ENCODE data around the gene COL5A1.
"Not testable (repeated sequence)": the region's sequence is repeated elsewhere in the genome, so short reads cannot be mapped to it uniquely, and the experiment has no call there.

COL5A1 gene

DNA sequence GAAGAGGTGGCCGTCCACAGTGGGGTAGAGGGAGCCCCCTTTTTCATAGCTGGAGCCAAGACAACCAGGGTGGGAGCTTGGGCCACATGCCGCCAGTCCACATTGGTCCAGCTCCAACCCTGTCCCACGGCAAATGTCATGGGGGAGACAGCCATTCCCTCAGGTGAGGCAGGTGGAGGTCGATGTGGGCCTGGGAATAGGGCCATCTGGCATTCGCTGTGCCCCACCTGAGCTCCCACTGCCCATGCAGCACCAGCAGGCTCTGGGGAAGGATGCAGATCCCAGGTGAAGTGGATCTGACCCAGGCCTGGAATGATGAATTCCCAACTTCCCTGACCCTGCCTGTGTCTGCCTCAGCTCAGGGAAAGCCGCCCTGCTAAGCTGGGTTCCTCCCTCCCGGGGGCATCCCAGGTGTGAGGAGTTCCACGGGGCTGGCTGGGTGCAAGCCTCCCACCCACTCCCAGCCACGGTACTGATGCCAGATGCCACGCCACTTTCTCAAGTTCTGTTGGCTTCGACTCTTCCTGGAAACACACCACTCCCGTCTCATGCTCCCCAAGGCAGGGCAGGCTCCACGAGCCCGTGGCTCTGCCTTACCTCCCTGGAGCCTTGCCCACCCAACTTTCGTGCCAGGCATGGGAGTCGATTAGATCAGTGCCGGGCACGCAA lies 213.8 kb downstream of the COL5A1 start:
- H3K9ac ChIP-seq (ENCODE audit: low read depth, low read length): no peak overlapping the region
- no peaks in the 10 kb centered on the region for H3K36me3 ChIP-seq (ENCODE audit: insufficient read depth, low read length)
- H3K4me2 ChIP-seq (ENCODE audit: low read length): no peak overlapping the region
- H3K4me3 ChIP-seq (ENCODE audit: low read length): no peak overlapping the region
- H3K27me3 ChIP-seq (ENCODE audit: control insufficient read depth, insufficient read depth, low read length): no peaks in the 10 kb centered on the region
- H3K4me1 ChIP-seq (ENCODE audit: control insufficient read depth, insufficient read depth, low read length): no peaks in the 10 kb centered on the region
- peaks cover 3% of the 10 kb centered on the region for H3K9me3 ChIP-seq (replicated peaks; ENCODE audit: low read length)

DNA sequence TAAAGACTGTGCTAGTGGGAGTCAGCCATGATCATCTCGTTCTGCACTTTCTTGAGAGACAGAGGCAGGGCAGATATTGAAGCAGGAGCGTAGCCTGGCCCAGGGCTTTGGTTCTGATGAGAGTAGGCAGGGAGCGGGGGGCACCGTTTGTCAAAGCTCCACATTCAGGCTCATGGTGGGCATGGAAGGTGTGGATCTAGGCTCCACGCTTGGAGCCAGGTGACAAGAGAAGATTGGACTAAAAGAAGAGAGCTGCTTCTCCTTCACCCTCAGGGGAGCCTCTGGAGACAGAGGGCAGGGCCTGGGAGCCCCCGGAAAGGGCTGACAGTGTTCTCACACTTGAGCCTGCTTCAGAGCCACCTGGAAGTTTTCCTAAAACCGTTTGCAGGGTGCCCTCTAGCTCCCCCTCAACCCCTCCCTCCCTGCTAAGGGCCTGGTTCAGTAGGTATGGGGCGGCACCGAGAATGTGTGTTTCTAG lies 214.3 kb downstream of the COL5A1 start:
- no peak overlapping the region for H3K4me3 ChIP-seq (ENCODE audit: low read length)
- no peak overlapping the region for H3K4me2 ChIP-seq (ENCODE audit: low read length)
- H3K4me1 ChIP-seq (ENCODE audit: control insufficient read depth, insufficient read depth, low read length): no peaks in the 10 kb centered on the region
- H3K36me3 ChIP-seq (ENCODE audit: insufficient read depth, low read length): no peaks in the 10 kb centered on the region
- H3K9me3 ChIP-seq (replicated peaks; ENCODE audit: low read length): no peaks in the 10 kb centered on the region
- H3K27me3 ChIP-seq (ENCODE audit: control insufficient read depth, insufficient read depth, low read length): no peaks in the 10 kb centered on the region
- no peak overlapping the region for H3K9ac ChIP-seq (ENCODE audit: low read depth, low read length)

DNA sequence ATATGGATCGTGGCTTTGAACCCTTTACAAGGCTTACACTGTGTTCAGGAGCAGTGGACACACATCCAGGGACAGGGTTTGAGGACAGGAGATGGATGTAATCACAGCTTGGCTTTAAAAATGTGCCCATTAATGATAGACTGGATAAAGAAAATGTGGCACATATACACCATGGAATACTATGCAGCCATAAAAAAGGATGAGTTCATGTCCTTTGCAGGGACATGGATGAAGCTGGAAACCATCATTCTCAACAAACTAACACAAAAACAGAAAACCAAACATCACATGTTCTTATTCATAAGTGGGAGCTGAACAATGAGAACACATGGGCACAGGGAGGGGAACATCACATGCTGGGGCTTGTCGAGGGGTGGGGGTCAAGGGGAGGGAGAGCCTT lies 215.8 kb downstream of the COL5A1 start:
- H3K9me3 ChIP-seq (replicated peaks; ENCODE audit: low read length): not testable (repeated sequence)

DNA sequence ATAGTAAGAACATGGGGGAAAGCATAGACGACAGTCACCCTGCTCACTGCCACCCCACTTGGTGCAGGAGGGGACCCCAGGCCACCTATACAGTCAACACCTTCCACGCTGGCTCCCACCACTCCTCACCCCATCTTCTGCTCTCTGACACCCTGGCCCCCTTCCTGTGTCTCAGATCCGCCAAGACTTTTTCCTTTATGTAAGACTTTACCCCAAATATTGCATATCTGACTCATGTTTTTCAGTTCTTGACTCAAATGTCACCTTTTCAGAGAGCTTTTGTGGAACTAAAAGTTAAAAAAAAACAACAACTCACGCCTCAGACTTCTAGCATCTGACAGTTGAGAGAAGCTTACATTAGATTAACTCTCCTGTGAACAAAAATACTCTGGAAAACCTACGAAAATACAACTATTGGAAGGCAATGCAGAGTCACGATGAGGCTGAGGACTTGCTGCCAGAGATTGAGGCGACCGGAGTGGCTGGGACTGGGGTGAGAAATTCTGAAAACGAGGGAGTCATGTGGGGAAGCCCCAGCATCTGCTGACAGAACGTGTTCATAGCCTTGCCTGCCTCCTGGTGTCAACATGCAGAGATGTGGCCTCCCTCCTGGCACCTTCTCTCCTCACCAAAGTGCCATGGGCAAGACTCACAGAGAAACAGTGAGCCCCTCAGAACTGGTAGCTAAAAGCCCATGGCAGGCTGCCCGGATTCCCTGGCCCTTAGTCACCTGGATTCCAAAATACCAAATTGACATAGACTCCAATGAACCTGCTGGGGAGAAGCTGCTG lies 216.6 kb downstream of the COL5A1 start:
- Histone ChIP-seq H3K9ac (ENCODE audit: low read depth, low read length) (no peak overlapping the region), H3K4me2 (ENCODE audit: low read length) (no peak overlapping the region), H3K4me3 (ENCODE audit: low read length) (no peak overlapping the region), H3K36me3 (ENCODE audit: insufficient read depth, low read length) (no peaks in the 10 kb centered on the region), H3K9me3 (replicated peaks; ENCODE audit: low read length) (no peaks in the 10 kb centered on the region), H3K27me3 (ENCODE audit: control insufficient read depth, insufficient read depth, low read length) (no peaks in the 10 kb centered on the region), H3K4me1 (ENCODE audit: control insufficient read depth, insufficient read depth, low read length) (no peaks in the 10 kb centered on the region)

More for the DNA sequence above, 215.8 kb downstream of the COL5A1 start:
- not testable (repeated sequence) for H3K4me2 ChIP-seq (ENCODE audit: low read length); H3K4me1 ChIP-seq (ENCODE audit: control insufficient read depth, insufficient read depth, low read length); H3K9ac ChIP-seq (ENCODE audit: low read depth, low read length); H3K36me3 ChIP-seq (ENCODE audit: insufficient read depth, low read length); H3K4me3 ChIP-seq (ENCODE audit: low read length); H3K27me3 ChIP-seq (ENCODE audit: control insufficient read depth, insufficient read depth, low read length)

DNA sequence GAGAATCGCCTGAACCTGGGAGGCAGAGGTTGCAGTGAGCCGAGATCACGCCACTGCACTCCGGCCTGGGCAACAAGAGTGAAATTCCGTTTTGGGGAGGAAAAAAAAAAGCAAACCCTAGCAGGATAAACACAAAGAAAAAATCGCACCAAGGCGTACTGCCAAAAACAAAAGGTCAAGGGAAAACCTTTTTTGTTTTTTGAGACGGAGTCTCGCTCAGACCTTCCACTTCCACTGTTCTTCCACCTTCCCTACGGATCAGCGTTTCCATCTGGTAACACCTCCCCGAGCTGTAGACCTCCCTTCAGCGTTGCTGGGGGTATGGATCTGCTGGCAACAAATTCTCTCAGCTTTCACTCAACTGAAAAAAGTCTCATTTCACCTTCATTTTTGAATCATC lies 218.9 kb downstream of the COL5A1 start:
- no peaks in the 10 kb centered on the region for H3K9me3 ChIP-seq (replicated peaks; ENCODE audit: low read length)
- no peak overlapping the region for H3K9ac ChIP-seq (ENCODE audit: low read depth, low read length)
- no peaks in the 10 kb centered on the region for H3K27me3 ChIP-seq (ENCODE audit: control insufficient read depth, insufficient read depth, low read length)
- no peaks in the 10 kb centered on the region for H3K4me1 ChIP-seq (ENCODE audit: control insufficient read depth, insufficient read depth, low read length)
- no peak overlapping the region for H3K4me2 ChIP-seq (ENCODE audit: low read length)
- no peak overlapping the region for H3K4me3 ChIP-seq (ENCODE audit: low read length)
- no peaks in the 10 kb centered on the region for H3K36me3 ChIP-seq (ENCODE audit: insufficient read depth, low read length)

DNA sequence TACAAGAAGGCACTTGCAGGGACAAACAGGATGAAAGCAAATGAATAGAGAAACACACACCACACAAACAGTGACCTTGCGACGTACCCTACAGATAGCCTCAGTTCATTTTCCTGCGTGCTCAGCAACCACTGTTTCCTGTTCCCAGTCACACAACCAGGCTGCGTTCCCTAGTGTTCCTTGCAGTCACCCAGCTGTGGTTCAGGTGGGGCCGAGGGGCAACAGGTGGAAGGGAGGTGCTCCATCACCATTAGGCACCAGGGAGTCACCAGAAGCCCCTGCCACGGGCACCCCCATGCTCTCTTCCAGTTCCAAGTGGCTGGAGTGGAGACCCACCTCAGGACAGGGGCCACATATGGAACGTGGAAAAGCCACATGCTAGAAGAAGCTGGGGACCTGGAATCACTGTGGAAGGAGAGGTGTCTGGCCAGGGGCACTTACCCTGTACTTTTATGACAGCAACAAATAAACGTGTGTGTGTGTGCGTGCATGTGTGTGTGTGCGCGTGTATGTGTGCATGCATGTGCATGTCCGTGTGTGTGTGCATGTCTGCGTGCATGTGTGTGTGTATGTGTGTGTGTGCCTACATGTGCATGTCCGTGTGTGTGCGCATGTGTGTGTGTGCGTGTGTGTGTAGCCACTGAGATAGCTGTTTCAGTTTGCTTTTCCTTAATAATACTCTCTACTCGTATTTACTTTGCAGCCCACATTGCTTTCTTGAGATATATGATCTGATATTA lies 220.2 kb downstream of the COL5A1 start:
- H3K36me3 ChIP-seq (ENCODE audit: insufficient read depth, low read length): no peaks in the 10 kb centered on the region
- H3K9me3 ChIP-seq (replicated peaks; ENCODE audit: low read length): no peaks in the 10 kb centered on the region
- no peak overlapping the region for H3K9ac ChIP-seq (ENCODE audit: low read depth, low read length)
- H3K27me3 ChIP-seq (ENCODE audit: control insufficient read depth, insufficient read depth, low read length): no peaks in the 10 kb centered on the region
- no peak overlapping the region for H3K4me2 ChIP-seq (ENCODE audit: low read length)
- H3K4me3 ChIP-seq (ENCODE audit: low read length): no peak overlapping the region
- H3K4me1 ChIP-seq (ENCODE audit: control insufficient read depth, insufficient read depth, low read length): no peaks in the 10 kb centered on the region

DNA sequence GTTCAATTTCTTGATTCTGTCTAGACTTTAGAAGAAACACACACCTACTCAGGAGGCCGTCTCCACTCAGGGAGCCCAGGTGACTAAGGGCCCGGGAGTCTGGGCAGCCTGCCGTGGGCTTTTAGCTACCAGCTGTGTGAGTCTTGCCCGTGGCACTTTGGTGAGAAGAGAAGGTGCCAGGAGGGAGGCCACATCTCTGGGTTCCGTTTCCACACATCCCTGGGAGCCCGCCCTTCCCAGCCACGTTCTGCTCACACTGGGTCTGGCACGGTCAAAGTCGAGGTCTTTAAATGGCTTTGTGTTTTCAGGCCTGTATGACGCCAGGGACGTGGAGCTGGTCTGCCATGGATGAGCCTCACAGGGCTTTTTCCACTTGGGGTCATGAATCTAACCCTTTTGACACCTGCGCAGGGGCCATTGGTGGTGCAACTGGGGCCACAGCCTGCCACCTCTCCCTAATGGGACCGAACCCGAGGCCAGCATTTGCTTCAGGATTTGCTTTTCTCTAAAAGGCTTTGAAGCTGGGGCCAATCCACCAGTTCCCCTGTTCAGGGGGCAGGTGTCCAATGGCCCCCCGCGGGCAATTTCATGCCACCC lies 221.8 kb downstream of the COL5A1 start:
- Histone ChIP-seq H3K4me2 (ENCODE audit: low read length) (no peak overlapping the region), H3K9me3 (replicated peaks; ENCODE audit: low read length) (no peaks in the 10 kb centered on the region), H3K27me3 (ENCODE audit: control insufficient read depth, insufficient read depth, low read length) (no peaks in the 10 kb centered on the region), H3K4me1 (ENCODE audit: control insufficient read depth, insufficient read depth, low read length) (no peaks in the 10 kb centered on the region), H3K4me3 (ENCODE audit: low read length) (no peak overlapping the region), H3K36me3 (ENCODE audit: insufficient read depth, low read length) (no peaks in the 10 kb centered on the region), H3K9ac (ENCODE audit: low read depth, low read length) (no peak overlapping the region)

DNA sequence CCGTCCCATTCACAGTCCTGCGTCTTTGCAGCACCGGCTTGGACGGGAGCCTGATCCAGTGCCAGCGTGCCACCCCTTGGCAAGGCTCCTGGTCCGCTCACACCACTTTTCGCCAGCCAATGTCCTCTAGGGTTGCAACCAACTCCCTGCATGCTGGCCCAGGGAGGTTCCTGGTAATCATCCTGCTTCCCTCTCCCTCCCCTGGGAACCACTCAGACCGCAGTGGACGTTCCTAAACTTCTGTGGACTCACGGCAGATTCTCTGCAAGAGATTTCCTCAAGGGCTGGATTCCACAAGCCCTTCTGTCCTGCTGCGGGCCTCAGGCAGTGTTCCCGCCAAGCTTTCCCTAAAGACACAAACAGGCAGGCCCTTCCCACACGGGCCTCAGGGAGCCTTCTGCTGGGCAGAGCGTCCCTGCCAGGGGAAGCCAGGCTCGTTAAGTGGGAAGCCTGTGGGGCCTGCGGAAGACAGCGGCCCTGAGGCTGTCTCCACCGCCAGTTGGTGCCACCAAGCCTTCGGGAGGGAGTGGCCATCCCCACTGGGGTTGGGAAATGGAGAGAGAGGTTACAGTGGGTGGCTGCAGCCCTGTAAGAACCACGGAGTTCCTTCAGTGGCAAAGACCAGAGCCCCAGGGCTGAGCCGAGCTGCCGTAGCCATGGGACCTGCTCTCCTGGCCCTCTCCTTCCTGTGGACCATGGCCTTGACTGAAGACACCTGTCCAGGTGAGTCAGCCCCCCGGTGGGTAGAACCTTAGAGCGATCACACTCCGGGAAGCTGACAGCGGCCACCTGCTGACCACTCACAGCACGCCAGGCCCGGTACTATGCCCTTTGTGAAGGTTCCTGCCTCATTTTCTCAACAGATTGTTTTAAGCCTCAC lies 222.6 kb downstream of the COL5A1 start:
- Histone ChIP-seq H3K4me3 (ENCODE audit: low read length) (no peak overlapping the region), H3K9ac (ENCODE audit: low read depth, low read length) (no peak overlapping the region)

DNA sequence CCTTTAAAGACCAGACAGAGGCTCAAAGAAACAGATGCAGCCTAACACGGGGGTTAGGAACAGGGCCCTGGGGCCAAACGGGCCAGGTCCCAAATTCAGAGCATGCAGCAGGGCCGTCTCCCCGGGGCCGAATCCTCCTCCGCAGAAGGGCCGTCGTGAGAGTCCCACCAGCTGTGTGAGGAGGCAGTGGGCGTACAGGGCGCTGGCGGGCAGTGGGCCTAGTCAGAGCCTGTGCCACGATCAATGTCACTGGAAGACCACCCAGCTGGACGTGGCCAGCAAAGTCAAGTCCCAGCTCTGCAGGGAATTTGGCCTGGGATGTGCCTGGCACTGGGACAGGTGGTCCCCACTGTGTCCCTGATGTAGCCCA lies 223.2 kb downstream of the COL5A1 start:
- peaks cover 3% of the 10 kb centered on the region for H3K27me3 ChIP-seq (ENCODE audit: control insufficient read depth, insufficient read depth, low read length)
- no peaks in the 10 kb centered on the region for H3K9me3 ChIP-seq (replicated peaks; ENCODE audit: low read length)
- no peak overlapping the region for H3K4me2 ChIP-seq (ENCODE audit: low read length)
- H3K4me3 ChIP-seq (ENCODE audit: low read length): no peak overlapping the region
- H3K4me1 ChIP-seq (ENCODE audit: control insufficient read depth, insufficient read depth, low read length): no peaks in the 10 kb centered on the region
- no peak overlapping the region for H3K9ac ChIP-seq (ENCODE audit: low read depth, low read length)
- no peaks in the 10 kb centered on the region for H3K36me3 ChIP-seq (ENCODE audit: insufficient read depth, low read length)

More for the DNA sequence above, 222.6 kb downstream of the COL5A1 start:
- H3K4me1 ChIP-seq (ENCODE audit: control insufficient read depth, insufficient read depth, low read length): no peaks in the 10 kb centered on the region
- no peaks in the 10 kb centered on the region for H3K36me3 ChIP-seq (ENCODE audit: insufficient read depth, low read length)
- peak overlapping the region; percentile 25 for H3K4me2 ChIP-seq (ENCODE audit: low read length)
- H3K9me3 ChIP-seq (replicated peaks; ENCODE audit: low read length): no peaks in the 10 kb centered on the region
- H3K27me3 ChIP-seq (ENCODE audit: control insufficient read depth, insufficient read depth, low read length): peaks cover 3% of the 10 kb centered on the region

DNA sequence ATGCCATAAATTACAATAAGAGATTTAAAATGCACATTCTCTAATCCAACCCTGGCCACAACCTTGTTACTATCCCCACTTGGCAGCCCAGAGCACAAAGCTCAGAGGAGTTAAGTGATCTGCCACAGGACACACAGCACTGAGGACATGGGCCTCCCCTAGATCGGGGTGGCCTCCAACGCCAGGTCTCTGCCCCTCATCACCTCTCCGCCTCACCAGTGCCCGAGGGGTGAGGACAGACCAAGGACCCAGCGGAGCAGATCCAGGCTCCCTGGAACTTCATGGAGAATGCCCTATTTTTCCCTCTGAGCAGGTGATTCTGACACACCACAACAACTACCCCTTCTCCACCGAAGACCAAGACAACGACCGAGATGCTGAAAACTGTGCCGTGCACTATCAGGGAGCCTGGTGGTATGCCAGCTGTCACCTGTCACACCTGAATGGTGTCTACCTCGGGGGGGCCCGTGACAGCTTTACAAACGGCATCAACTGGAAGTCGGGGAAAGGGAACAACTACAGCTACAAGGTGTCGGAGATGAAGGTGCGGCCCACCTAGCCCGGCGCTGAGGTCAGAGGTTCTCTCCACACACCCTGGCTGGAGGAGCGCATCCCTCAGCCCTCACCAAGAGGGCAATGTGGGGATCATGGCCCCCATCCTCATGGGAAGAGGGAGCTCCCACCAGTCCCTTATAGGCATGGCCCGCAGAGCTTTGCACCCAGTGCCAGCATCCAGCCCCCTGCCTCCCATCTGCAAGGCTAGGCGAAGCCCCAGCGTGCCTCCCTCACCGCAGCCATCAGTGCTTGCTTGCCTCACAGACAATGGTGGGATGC lies 226.5 kb downstream of the COL5A1 start:
- Histone ChIP-seq H3K4me1 (ENCODE audit: control insufficient read depth, insufficient read depth, low read length) (no peaks in the 10 kb centered on the region), H3K9me3 (replicated peaks; ENCODE audit: low read length) (no peaks in the 10 kb centered on the region), H3K4me3 (ENCODE audit: low read length) (no peak overlapping the region), H3K9ac (ENCODE audit: low read depth, low read length) (no peak overlapping the region), H3K27me3 (ENCODE audit: control insufficient read depth, insufficient read depth, low read length) (peaks cover 18% of the 10 kb centered on the region), H3K36me3 (ENCODE audit: insufficient read depth, low read length) (no peaks in the 10 kb centered on the region), H3K4me2 (ENCODE audit: low read length) (no peak overlapping the region)

Measured in skeletal muscle satellite cell (primary cell).